HEK293 (cell line): ENCODE results near the gene KIF20B.
A peak's percentile ranks its signal among the peaks of the same experiment; 100 is the strongest.

ENCODE experiments used
- CTCF ChIA-PET: fragments of 350-600 bp; formaldehyde crosslinking; extraction: SDS; loops from one replicate; lab custom pipeline; 2021; ENCODE audit warnings: antibody characterized with exemption; lab: Yijun Ruan, JAX
- POLR2A ChIA-PET: fragments of 300-600 bp; formaldehyde crosslinking; extraction: SDS; loops from one replicate; lab custom pipeline; 2020; ENCODE audit warnings: antibody characterized with exemption, inconsistent platforms; lab: Yijun Ruan, JAX
- H3K27ac ChIP-seq: fragments of 200-500 bp; sonication (Bioruptor generic); 2 replicates; pipeline ENCODE4 v1.5.1; 2014; ENCODE audit warnings: low read depth, low read length, control low read depth, inconsistent platforms; ENCODE audit errors: extremely low read depth
- H3K36me3 ChIP-seq, 2 experiments: fragments of 200-500 bp in 1 of 2; sonication (Bioruptor generic) in 1 of 2; 1 replicate in 1 of 2; 2 replicates in 1 of 2; pipeline ENCODE4 v1.5.1; 2014 to 2017; ENCODE audit warnings: inconsistent platforms in 2 of 2, low read length in 2 of 2; ENCODE audit not compliant: control insufficient read depth in 2 of 2, insufficient read depth in 1 of 2
- H3K4me1 ChIP-seq: fragments of 200-500 bp; sonication (Bioruptor generic); 2 replicates; pipeline ENCODE4 v1.5.1; 2014; ENCODE audit warnings: mild to moderate bottlenecking, low read length, inconsistent platforms; ENCODE audit not compliant: control insufficient read depth, insufficient read depth
- H3K4me3 ChIP-seq: 2 replicates; pipeline ENCODE4 v1.5.1; 2011; ENCODE audit warnings: low read depth, mild to moderate bottlenecking, control low read depth, low read length, moderate library complexity
- H3K9me3 ChIP-seq: fragments of 200-500 bp; sonication (Bioruptor generic); 2 replicates; pipeline ENCODE4 v1.5.1; 2014; ENCODE audit warnings: low read depth, low read length, inconsistent platforms; ENCODE audit not compliant: control insufficient read depth, insufficient read depth
- ATF2 ChIP-seq: fragments of 450-650 bp; formaldehyde crosslinking; IDR thresholded peaks from 2 replicates; pipeline ENCODE4 v1.5.1; 2016; ENCODE audit warnings: missing biosample characterization, missing genetic modification characterization, low read depth
- MYNN ChIP-seq: fragments of 450-650 bp; formaldehyde crosslinking; IDR thresholded peaks from 2 replicates; pipeline ENCODE4 v1.5.1; 2016; ENCODE audit warnings: missing biosample characterization, missing genetic modification characterization, borderline replicate concordance
- YY2 ChIP-seq: fragments of 450-650 bp; formaldehyde crosslinking; IDR thresholded peaks from 2 replicates; pipeline ENCODE4 v1.5.1; 2016; ENCODE audit warnings: missing biosample characterization, missing genetic modification characterization
- ZBTB44 ChIP-seq: fragments of 450-650 bp; IDR thresholded peaks from 2 replicates; pipeline ENCODE4 v1.5.1; 2018; ENCODE audit warnings: missing biosample characterization, mild to moderate bottlenecking, missing genetic modification characterization
- ZBTB7A ChIP-seq: fragments of 450-650 bp; formaldehyde crosslinking; IDR thresholded peaks from 2 replicates; pipeline ENCODE4 v1.5.1; 2016; ENCODE audit warnings: low read depth, missing biosample characterization, missing genetic modification characterization
- ZFHX2 ChIP-seq: fragments of 450-650 bp; formaldehyde crosslinking; conservative IDR thresholded peaks from 2 replicates; pipeline ENCODE4 v1.5.1; 2016; ENCODE audit warnings: missing biosample characterization, missing genetic modification characterization
- ZFP69B ChIP-seq: fragments of 450-650 bp; formaldehyde crosslinking; IDR thresholded peaks from 2 replicates; pipeline ENCODE4 v1.5.1; 2016; ENCODE audit warnings: missing biosample characterization, missing genetic modification characterization
- ZNF112 ChIP-seq: fragments of 450-650 bp; formaldehyde crosslinking; IDR thresholded peaks from 2 replicates; pipeline ENCODE4 v1.5.0; 2017; ENCODE audit warnings: missing biosample characterization, missing genetic modification characterization
- ZNF19 ChIP-seq: fragments of 450-650 bp; formaldehyde crosslinking; IDR thresholded peaks from 2 replicates; pipeline ENCODE4; 2016; ENCODE audit warnings: missing biosample characterization, missing genetic modification characterization, low read depth
- ZNF324 ChIP-seq: fragments of 450-650 bp; formaldehyde crosslinking; IDR thresholded peaks from 2 replicates; pipeline ENCODE4 v1.5.1; 2016; ENCODE audit warnings: missing biosample characterization, missing genetic modification characterization
- ZNF398 ChIP-seq: fragments of 450-650 bp; formaldehyde crosslinking; IDR thresholded peaks from 2 replicates; pipeline ENCODE4 v1.5.1; 2017; ENCODE audit warnings: missing biosample characterization, missing genetic modification characterization
- ZNF544 ChIP-seq: fragments of 450-650 bp; formaldehyde crosslinking; IDR thresholded peaks from 2 replicates; pipeline ENCODE4 v1.5.0; 2017; ENCODE audit warnings: missing biosample characterization, missing genetic modification characterization
- ZNF670 ChIP-seq: fragments of 450-650 bp; formaldehyde crosslinking; IDR thresholded peaks from 2 replicates; pipeline ENCODE4 v1.5.1; 2016; ENCODE audit warnings: missing biosample characterization, missing genetic modification characterization, low read depth
- ZNF777 ChIP-seq: fragments of 450-650 bp; formaldehyde crosslinking; IDR thresholded peaks from 2 replicates; pipeline ENCODE4 v1.5.1; 2017; ENCODE audit warnings: missing biosample characterization, missing genetic modification characterization, borderline replicate concordance
- TF ChIP-seq, protein P1 (sequence below): fragments of 450-650 bp; formaldehyde crosslinking; IDR thresholded peaks from 2 replicates; pipeline ENCODE4 v1.5.1; 2017; ENCODE audit warnings: missing biosample characterization, missing genetic modification characterization
- TF ChIP-seq, protein P2 (sequence below): fragments of 450-650 bp; formaldehyde crosslinking; IDR thresholded peaks from 2 replicates; pipeline ENCODE4 v1.5.1; 2016; ENCODE audit warnings: missing biosample characterization, missing genetic modification characterization

KIF20B gene

DNA sequence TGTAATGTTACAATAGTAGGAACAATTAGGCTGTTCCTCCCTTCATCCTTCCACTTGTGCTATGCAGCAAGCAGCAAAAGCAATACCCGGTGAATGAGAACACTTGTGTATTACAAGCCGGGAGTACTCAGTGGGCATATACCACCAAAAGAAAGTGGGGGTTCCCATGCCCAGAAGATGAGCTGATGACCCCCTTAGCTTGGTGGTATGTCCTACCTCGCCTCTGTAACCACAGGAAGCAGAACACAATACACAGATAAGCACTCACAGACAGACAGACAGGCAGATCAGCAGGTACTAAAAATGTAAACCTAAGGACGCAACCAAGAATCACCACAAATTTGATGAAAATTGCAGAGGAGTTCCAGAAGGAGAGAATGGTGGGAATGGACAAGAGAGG is 15.5 kb upstream of the KIF20B start:
- Histone ChIP-seq H3K27ac (no peak overlapping the region), H3K36me3 (no peaks in the 10 kb centered on the region), H3K9me3 (no peaks in the 10 kb centered on the region), H3K4me1 (no peaks in the 10 kb centered on the region), H3K4me3 (no peak overlapping the region)
- ChIA-PET CTCF (no interaction called here), POLR2A (no interaction called here)
- TF ChIP-seq, protein P1, sequence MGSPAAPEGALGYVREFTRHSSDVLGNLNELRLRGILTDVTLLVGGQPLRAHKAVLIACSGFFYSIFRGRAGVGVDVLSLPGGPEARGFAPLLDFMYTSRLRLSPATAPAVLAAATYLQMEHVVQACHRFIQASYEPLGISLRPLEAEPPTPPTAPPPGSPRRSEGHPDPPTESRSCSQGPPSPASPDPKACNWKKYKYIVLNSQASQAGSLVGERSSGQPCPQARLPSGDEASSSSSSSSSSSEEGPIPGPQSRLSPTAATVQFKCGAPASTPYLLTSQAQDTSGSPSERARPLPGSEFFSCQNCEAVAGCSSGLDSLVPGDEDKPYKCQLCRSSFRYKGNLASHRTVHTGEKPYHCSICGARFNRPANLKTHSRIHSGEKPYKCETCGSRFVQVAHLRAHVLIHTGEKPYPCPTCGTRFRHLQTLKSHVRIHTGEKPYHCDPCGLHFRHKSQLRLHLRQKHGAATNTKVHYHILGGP (tag by site-specific recombination) = no peak
- TF ChIP-seq ZFHX2 (tag by site-specific recombination) (no peak), ZNF777 (tag by site-specific recombination) (no peak), ZNF112 (no peak), ZNF670 (tag by site-specific recombination) (no peak)
- TF ChIP-seq, protein P2, sequence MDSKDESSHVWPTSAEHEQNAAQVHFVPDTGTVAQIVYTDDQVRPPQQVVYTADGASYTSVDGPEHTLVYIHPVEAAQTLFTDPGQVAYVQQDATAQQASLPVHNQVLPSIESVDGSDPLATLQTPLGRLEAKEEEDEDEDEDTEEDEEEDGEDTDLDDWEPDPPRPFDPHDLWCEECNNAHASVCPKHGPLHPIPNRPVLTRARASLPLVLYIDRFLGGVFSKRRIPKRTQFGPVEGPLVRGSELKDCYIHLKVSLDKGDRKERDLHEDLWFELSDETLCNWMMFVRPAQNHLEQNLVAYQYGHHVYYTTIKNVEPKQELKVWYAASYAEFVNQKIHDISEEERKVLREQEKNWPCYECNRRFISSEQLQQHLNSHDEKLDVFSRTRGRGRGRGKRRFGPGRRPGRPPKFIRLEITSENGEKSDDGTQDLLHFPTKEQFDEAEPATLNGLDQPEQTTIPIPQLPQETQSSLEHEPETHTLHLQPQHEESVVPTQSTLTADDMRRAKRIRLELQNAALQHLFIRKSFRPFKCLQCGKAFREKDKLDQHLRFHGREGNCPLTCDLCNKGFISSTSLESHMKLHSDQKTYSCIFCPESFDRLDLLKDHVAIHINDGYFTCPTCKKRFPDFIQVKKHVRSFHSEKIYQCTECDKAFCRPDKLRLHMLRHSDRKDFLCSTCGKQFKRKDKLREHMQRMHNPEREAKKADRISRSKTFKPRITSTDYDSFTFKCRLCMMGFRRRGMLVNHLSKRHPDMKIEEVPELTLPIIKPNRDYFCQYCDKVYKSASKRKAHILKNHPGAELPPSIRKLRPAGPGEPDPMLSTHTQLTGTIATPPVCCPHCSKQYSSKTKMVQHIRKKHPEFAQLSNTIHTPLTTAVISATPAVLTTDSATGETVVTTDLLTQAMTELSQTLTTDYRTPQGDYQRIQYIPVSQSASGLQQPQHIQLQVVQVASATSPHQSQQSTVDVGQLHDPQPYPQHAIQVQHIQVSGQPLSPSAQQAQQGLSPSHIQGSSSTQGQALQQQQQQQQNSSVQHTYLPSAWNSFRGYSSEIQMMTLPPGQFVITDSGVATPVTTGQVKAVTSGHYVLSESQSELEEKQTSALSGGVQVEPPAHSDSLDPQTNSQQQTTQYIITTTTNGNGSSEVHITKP = peak; percentile 79

DNA sequence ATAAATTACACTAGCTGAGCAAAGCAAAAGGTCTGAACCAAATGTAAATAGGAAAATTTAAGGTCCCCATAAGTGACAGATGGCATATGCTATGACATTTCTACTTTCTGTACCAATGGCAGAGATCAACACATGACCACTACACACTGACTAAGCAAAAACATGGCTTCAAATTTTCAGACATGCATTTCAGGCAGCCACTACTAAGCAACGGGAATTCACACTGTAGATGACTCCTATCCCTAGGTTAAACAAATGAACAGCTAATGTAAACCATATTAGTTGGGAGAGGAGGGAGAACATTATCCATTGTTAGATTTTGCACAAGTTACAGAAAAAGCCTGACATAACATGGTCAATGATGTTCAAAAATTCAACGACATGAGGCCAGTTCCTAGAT is 11.4 kb upstream of the KIF20B start:
- POLR2A ChIA-PET = interaction anchor here (3.8 kb wide), 1 partner anchor 11 kb away, joined by 18 read pairs; the partner anchor contains the start of gene KIF20B

DNA sequence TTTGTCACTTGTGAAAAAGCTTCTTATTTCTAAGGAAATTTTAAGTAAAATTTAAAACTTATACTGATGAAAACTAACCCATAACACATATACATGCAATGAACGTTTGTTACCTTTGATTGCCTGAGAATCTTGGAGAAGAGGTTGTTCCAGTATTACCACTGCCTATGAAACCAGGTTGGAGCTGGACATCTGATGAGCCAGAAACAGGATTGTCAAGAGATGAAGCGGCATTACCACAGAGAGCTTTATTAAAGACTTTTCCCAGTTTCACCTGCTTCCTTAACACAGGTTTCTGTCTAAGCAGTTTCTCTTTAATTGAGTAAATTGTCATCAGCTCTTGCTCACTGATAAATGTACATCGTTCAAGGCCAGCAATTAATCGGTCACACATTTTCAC is 9.0 kb upstream of the KIF20B start:
- POLR2A ChIA-PET = interaction anchor here (1.0 to 3.8 kb wide), 2 partner anchors 9 to 49 kb away, joined by 3 to 18 read pairs; partner anchors contain the start of gene KIF20B
- no peaks in the 10 kb centered on the region for H3K36me3 ChIP-seq
- TF ChIP-seq ZNF324 (tag by site-specific recombination) (no peak), YY2 (tag by site-specific recombination) (no peak)
- TF ChIP-seq, all 188 proteins: peak for 0
- no peak overlapping the region for H3K27ac ChIP-seq
- CTCF ChIA-PET = interaction anchor here (0.7 kb wide), 1 partner anchor 56 kb away, joined by 3 read pairs; no protein-coding TSS in a partner anchor
- H3K9me3 ChIP-seq = no peaks in the 10 kb centered on the region
- H3K4me3 ChIP-seq = no peak overlapping the region
- H3K4me1 ChIP-seq = no peaks in the 10 kb centered on the region

More for the DNA sequence above, 11.4 kb upstream of the KIF20B start:
- no peaks in the 10 kb centered on the region for H3K36me3 ChIP-seq
- H3K4me1 ChIP-seq = no peaks in the 10 kb centered on the region
- H3K9me3 ChIP-seq = no peaks in the 10 kb centered on the region
- H3K27ac ChIP-seq = no peak overlapping the region
- CTCF ChIA-PET = no interaction called here
- no peak overlapping the region for H3K4me3 ChIP-seq
- no peak for TF ChIP-seq MYNN (tag by site-specific recombination)
- TF ChIP-seq ATF2 = no peak
- no peak for TF ChIP-seq ZNF544 (tag by site-specific recombination)

DNA sequence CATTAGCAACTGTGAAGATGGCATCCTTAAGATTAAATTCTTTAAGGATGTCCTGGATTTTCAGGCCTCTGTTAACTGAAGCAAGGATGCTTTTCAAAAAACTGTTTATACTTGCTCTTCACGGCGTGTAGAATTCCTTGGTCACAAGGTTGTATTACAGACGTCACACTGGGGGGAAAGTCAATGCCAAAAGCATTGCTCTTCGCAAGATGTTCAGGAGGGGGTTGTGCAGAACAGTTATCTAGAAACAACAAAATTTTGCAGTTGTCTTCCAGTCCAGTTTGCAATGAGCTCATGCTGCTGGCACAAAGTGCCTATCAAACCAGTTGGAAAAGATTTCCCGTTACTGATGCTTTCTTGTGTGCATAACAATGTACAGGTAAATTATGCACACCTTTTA is 8.2 kb upstream of the KIF20B start:
- Histone ChIP-seq H3K27ac (no peak overlapping the region), H3K4me1 (no peaks in the 10 kb centered on the region), H3K36me3 (no peaks in the 10 kb centered on the region), H3K4me3 (no peak overlapping the region), H3K9me3 (no peaks in the 10 kb centered on the region)
- ChIA-PET CTCF (no interaction called here), POLR2A (interaction anchor here (3.8 kb wide), 1 partner anchor 8 kb away, joined by 18 read pairs; the partner anchor contains the start of gene KIF20B)
- TF ChIP-seq ZFP69B (tag by site-specific recombination) = no peak
- TF ChIP-seq ZBTB44 (tag by site-specific recombination) = no peak
- no peak for TF ChIP-seq ZNF398 (tag by site-specific recombination)
- no peak for TF ChIP-seq ZBTB7A (tag by site-specific recombination)
- TF ChIP-seq ZNF19 = no peak
